Kidney (tissue), 14 donors: ENCODE results near the gene JMJD1C. TPM values are rescaled to one million over a fixed set of nuclear protein-coding genes. Genes with fewer than 3 reads are reported as not detected.

Experiments
- DNase-seq, 5 donors: peaks; one replicate each; pipeline ENCODE4 v3.0.0-alpha.2; 2013 to 2020
- FAIRE-seq: peaks from 2 replicates; lab custom pipeline; 2012; peaks lifted over from hg19 to GRCh38; lab: Jason Lieb, UNC
- H3K27ac ChIP-seq, 2 donors: one replicate each; pipeline ENCODE4 v1.7.0; 2013; ENCODE audit warnings: low read depth in 2 of 2, low read length in 2 of 2, inconsistent platforms in 1 of 2
- H3K27me3 ChIP-seq: one replicate; pipeline ENCODE4 v1.7.1; 2013; ENCODE audit warnings: low read length, inconsistent platforms; ENCODE audit not compliant: control insufficient read depth, insufficient read depth
- H3K36me3 ChIP-seq, 3 donors: one replicate each; pipeline versions ENCODE4 v1.7.0 to v1.7.1; 2013; ENCODE audit warnings: low read length in 3 of 3, control low read depth in 1 of 3, inconsistent platforms in 1 of 3; ENCODE audit not compliant: insufficient read depth in 3 of 3, control insufficient read depth in 2 of 3
- H3K4me1 ChIP-seq, 3 donors: one replicate each; pipeline versions ENCODE4 v1.7.0 to v1.7.1; 2013; ENCODE audit warnings: low read length in 3 of 3, inconsistent platforms in 1 of 3, low read depth in 1 of 3; ENCODE audit not compliant: control insufficient read depth in 2 of 3, insufficient read depth in 2 of 3
- H3K4me3 ChIP-seq, 3 donors: one replicate each; pipeline versions ENCODE4 v1.7.0 to v1.8.1; 2013; ENCODE audit warnings: low read length in 3 of 3, control low read depth in 1 of 3, inconsistent platforms in 1 of 3
- H3K9ac ChIP-seq, 3 donors: one replicate each; pipeline versions ENCODE4 v1.7.0 to v1.7.1; 2013; ENCODE audit warnings: low read length in 3 of 3, control low read depth in 1 of 3, inconsistent platforms in 1 of 3
- H3K9me3 ChIP-seq, 3 donors: one replicate each; pipeline versions ENCODE4 v1.7.0 to v1.7.1; 2013; ENCODE audit warnings: low read length in 3 of 3, control low read depth in 1 of 3, inconsistent platforms in 1 of 3; ENCODE audit not compliant: control insufficient read depth in 2 of 3, insufficient read depth in 1 of 3
- CTCF ChIP-seq: IDR thresholded peaks from 3 replicates; pipeline ENCODE4 v1.5.1; 2012; ENCODE audit warnings: mild to moderate bottlenecking, moderate library complexity, borderline replicate concordance; ENCODE audit not compliant: insufficient read depth; ENCODE audit errors: extremely low read depth
- intact Hi-C: fragments of 100-400 bp; cut with DNase I; formaldehyde crosslinking; loops from one replicate; pipeline ENCODE4 v1.11.1; 2022
- polyA plus RNA-seq: library from polyadenylated mRNA; stranded (reverse); fragments of 350-450 nt; fragmentation: Illumina TruSeq; extraction: RNeasy Lipid Tissue Mini Kit (QIAGEN cat#74804); gene quantifications from one replicate; pipeline ENCODE4 v1.2.3, GENCODE V29; 2014; ENCODE audit warnings: low read depth, low replicate concordance; ENCODE audit not compliant: insufficient read depth
- total RNA-seq: library from RNA; stranded (reverse); fragmentation: NEBNext Ultra II Directional; extraction: Animal tissue kit (Norgen Biotek cat#: 25700); gene quantifications from one replicate; pipeline ENCODE4 v1.2.1, GENCODE V29; 2021
- donor health status: control.
- donor health status: control.
- donor health status: control.
- donor health status: control.
- donor health status: control.
- donor health status: DM: yes; HTN: yes; CAD: no.
- donor health status: Normal renal cell carcinoma (clear cell type).

JMJD1C gene
- total and polyA plus RNA-seq, 2 donors from 2014 or later = 18.9 to 92.9 TPM

- Histone ChIP-seq H3K36me3 (no peaks in the 10 kb centered on the region), H3K9ac (no peak overlapping the region), H3K27me3 (no peaks in the 10 kb centered on the region), H3K9me3 (no peaks in the 10 kb centered on the region), H3K4me3 (no peak overlapping the region), H3K4me1 (peaks cover 0 to 4% (median 0%) of the 10 kb centered on the region in 3 donors), H3K27ac (no peak overlapping the region)
- DNase-seq = no peak
- TF ChIP-seq CTCF = no peak
- intact Hi-C loops = no loop called here
- FAIRE-seq = no peak
Observed at GRCh38 chr10:63462442-63462841, 3.3 kb downstream of the JMJD1C start.

DNA sequence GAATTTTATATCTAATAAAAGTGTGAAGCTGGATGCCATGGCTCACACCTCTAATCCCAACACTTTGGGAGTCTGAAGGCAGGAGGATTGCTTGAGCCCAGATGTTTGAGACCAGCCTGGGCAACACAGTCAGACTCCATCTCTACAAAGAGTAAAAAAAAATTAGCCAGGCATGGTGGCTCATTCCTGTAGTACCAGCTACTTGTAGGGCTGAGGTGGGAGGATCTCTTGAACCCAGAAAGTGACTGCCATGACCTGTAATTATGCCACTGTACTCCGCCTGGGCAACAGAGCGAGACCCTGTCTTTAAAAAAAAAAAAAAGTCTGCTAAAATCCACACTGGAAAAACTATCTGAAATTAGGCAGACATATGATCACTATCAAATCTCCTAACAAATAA, 7.6 kb downstream of the JMJD1C start:
- no peak overlapping the region for H3K27ac ChIP-seq
- no peaks in the 10 kb centered on the region for H3K27me3 ChIP-seq
- H3K36me3 ChIP-seq = no peaks in the 10 kb centered on the region
- DNase-seq (no peak), FAIRE-seq (no peak)
- TF ChIP-seq CTCF = no peak
- no peak overlapping the region for H3K9ac ChIP-seq
- H3K4me1 ChIP-seq = no peaks in the 10 kb centered on the region
- no peaks in the 10 kb centered on the region for H3K9me3 ChIP-seq
- no peak overlapping the region for H3K4me3 ChIP-seq
- intact Hi-C loops = no loop called here

DNA sequence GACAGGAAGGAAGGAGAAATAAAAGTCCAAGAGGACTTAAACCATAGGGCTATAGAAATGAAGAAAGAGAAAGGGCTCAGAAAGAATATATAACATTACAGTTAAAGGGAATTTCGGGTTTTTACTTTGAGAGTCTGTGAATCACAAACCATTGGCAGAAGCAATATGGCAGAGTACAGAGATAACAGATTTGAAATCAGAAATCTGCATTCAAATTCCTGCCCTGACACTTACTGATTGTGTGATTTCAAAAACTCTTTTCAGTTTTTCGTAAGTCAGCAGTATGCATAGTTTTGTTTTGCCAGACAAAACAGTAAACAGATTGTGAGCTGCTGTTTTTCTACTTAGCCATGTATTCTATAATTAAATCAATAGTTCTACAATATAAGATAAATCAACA, 8.2 kb downstream of the JMJD1C start:
- H3K9me3 ChIP-seq = peaks cover 0 to under 1% (median 0%) of the 10 kb centered on the region in 3 donors
- H3K4me1 ChIP-seq = no peaks in the 10 kb centered on the region
- no peaks in the 10 kb centered on the region for H3K27me3 ChIP-seq
- intact Hi-C loops = no loop called here
- FAIRE-seq = no peak
- no peak for DNase-seq
- no peaks in the 10 kb centered on the region for H3K36me3 ChIP-seq
- no peak overlapping the region for H3K27ac ChIP-seq
- H3K9ac ChIP-seq = no peak overlapping the region
- no peak overlapping the region for H3K4me3 ChIP-seq
- TF ChIP-seq CTCF = no peak
